Uterus (tissue), 4 donors: Measurements from ENCODE around the gene GPM6B. TPM values are rescaled to one million over a fixed set of nuclear protein-coding genes. Genes with fewer than 3 reads are reported as not detected.

Source experiments
- DNase-seq, 2 donors: peaks; one replicate each; pipeline ENCODE4 v3.0.0-alpha.2; 2019 to 2020
- H3K27ac ChIP-seq, 2 donors: fragments of 200-600 bp; sonication (generic); 1 replicate in 1 of 2; 2 replicates in 1 of 2; pipeline ENCODE4 v1.5.1; 2016 to 2018
- H3K27me3 ChIP-seq, 2 donors: fragments of 200-600 bp; sonication (generic); one replicate each; pipeline ENCODE4 v1.5.1; 2018 to 2019; ENCODE audit warnings: control low read depth in 1 of 2
- H3K36me3 ChIP-seq, 2 donors: fragments of 200-600 bp; sonication (generic); one replicate each; pipeline ENCODE4 v1.5.1; 2019; ENCODE audit warnings: control low read depth in 1 of 2
- H3K4me1 ChIP-seq, 2 donors: fragments of 200-600 bp; sonication (generic); one replicate each; pipeline ENCODE4 v1.5.1; 2018 to 2019; ENCODE audit warnings: control low read depth in 1 of 2
- H3K4me3 ChIP-seq, 2 donors: fragments of 200-600 bp; sonication (generic); 1 replicate in 1 of 2; 2 replicates in 1 of 2; pipeline ENCODE4 v1.5.1; 2018 to 2019; ENCODE audit warnings: mild to moderate bottlenecking in 1 of 2
- H3K9me3 ChIP-seq, 2 donors: fragments of 200-600 bp; sonication (generic); one replicate each; pipeline ENCODE4 v1.5.1; 2019; ENCODE audit warnings: control low read depth in 1 of 2
- POLR2A ChIP-seq, 2 donors: fragments of 450-650 bp; IDR thresholded peaks; one replicate each; pipeline ENCODE4 v1.6.1; 2016; ENCODE audit warnings: antibody characterized with exemption in 2 of 2, mild to moderate bottlenecking in 1 of 2, moderate library complexity in 1 of 2
- intact Hi-C: fragments of 100-400 bp; cut with DNase I; formaldehyde crosslinking; loops from one replicate; pipeline ENCODE4 v1.15.1; 2023; ENCODE audit warnings: low total_unique reads
- total RNA-seq, 4 donors: library from RNA; depleted of rRNA in 3 of 4; stranded (reverse); fragments of >200 nt in 3 of 4; gene quantifications; one replicate each; pipeline versions ENCODE4 v1.1.0 to v1.2.4, GENCODE V29; 2014 to 2023
- TF ChIP-seq, protein P1 (sequence below), 4 experiments: fragments of 200-600 bp in 2 of 4; fragments of 450-650 bp in 2 of 4; sonication (generic) in 2 of 4; IDR thresholded peaks; one replicate each; pipeline ENCODE4 v1.5.1; 2016 to 2019; ENCODE audit warnings: antibody characterized with exemption in 4 of 4, mild to moderate bottlenecking in 2 of 4, moderate library complexity in 1 of 4
- donor health status: DM: yes; HTN: yes; CAD: no.

The GPM6B gene
- total RNA-seq, 4 donors from 2014 or later = 0.59 to 44.1 (median 4.3) TPM

DNA sequence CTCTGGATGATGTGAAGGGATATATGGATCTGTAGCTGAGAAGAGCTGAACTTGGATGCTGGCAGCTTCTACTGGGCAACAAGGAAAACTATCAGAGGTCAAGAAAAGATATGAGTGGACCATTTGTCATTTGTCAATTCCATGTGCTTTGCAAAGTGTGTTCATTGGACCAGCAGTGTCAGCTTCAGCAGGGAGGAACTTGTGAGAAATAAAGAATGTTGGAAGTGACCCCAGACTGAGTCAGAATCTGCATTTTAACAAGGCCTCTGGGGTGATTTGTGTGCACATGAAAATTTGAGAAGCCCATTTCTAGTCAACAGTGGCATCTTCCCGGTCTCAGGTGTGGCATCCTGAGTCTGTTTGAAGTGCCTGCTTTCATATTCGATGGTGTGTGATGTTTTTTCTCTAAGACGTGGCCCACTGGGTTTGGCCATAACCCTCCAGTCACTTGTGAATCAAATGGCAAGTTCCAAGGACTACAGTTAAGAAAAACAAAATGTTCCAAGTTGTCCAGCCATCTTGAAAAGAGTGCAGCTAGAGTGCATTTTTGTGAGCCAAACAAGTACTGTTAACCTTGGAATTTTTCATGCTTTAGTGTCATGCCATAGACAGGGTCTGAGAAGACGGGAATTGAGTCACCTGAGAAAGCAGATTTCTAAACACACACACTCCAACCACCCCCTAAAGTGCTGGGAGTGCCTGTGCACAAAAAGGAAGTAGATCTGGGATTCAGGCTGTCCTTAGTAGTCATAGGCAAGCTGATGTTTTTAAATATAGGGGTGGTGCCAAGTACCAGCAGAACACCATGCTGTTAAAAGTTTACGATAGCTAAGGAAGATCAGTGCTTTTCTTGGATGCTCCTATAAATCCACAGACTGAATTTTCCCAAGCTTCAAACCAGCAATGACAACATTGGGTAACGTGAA is 26.4 kb downstream of the GPM6B start:
- Histone ChIP-seq H3K27ac (peak overlapping the region in 1 of 2 donors; percentile 18), H3K27me3 (no peaks in the 10 kb centered on the region), H3K4me1 (no peaks in the 10 kb centered on the region), H3K9me3 (no peaks in the 10 kb centered on the region), H3K36me3 (no peaks in the 10 kb centered on the region), H3K4me3 (no peak overlapping the region)
- DNase-seq = no peak
- intact Hi-C loops = no loop called here
- no peak for TF ChIP-seq POLR2A (IDR thresholded peaks at IDR 0.05)
- TF ChIP-seq, protein P1, sequence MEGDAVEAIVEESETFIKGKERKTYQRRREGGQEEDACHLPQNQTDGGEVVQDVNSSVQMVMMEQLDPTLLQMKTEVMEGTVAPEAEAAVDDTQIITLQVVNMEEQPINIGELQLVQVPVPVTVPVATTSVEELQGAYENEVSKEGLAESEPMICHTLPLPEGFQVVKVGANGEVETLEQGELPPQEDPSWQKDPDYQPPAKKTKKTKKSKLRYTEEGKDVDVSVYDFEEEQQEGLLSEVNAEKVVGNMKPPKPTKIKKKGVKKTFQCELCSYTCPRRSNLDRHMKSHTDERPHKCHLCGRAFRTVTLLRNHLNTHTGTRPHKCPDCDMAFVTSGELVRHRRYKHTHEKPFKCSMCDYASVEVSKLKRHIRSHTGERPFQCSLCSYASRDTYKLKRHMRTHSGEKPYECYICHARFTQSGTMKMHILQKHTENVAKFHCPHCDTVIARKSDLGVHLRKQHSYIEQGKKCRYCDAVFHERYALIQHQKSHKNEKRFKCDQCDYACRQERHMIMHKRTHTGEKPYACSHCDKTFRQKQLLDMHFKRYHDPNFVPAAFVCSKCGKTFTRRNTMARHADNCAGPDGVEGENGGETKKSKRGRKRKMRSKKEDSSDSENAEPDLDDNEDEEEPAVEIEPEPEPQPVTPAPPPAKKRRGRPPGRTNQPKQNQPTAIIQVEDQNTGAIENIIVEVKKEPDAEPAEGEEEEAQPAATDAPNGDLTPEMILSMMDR (IDR thresholded peaks at IDR 0.05) = no peak

DNA sequence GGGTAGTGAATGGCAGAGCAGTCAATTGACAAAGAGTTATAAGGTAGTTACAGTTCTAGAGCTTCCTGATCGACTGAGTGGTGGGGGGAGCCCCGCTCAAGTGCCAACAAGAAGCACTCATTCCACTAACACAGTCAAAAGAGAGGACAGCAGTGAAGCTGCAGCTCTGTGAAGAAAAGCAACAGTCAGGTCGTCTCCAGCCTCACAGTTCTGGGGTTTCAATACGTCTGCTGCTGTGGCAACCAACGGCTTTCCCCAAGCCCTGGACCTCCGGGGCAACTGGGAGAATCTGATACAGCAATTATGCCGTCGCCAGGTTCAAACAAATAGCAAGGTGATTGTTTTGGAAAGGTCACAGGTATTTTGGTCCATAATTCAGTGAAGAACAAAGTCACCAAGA is 30.8 kb downstream of the GPM6B start:
- H3K4me1 ChIP-seq = no peaks in the 10 kb centered on the region
- no peak overlapping the region for H3K27ac ChIP-seq
- H3K27me3 ChIP-seq = no peaks in the 10 kb centered on the region
- TF ChIP-seq POLR2A (IDR thresholded peaks at IDR 0.05) = no peak
- TF ChIP-seq, protein P1 (IDR thresholded peaks at IDR 0.05) = no peak
- H3K9me3 ChIP-seq = no peaks in the 10 kb centered on the region
- H3K4me3 ChIP-seq = no peak overlapping the region
- no peaks in the 10 kb centered on the region for H3K36me3 ChIP-seq
- intact Hi-C loops = no loop called here
- DNase-seq = no peak

DNA sequence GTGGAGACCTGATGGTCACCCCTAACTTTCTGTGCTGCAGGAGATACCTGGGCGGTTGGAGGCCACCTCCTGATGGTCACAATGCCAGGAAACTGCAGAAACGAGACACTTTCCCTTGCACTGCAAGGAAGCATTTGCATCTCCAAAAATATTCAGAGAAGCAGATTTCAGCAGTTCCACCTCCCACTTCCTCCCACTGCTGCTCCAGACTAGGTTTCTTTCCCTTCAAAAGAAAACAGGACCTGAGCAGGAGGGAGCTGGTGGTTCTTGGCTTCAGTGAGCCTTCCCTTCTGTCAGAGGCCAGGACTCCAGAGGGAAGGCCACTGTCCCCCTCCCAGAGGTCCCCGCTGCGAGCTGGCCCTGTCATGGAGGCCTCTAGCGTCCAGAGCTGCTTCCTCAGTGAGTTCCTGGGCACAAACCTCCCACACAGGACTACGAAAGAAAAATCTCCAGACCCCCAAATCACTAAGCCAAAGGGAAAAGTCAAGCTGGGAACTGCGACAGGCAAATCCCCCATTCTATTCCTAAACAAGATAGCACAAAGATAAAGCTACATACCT is 35.9 kb downstream of the GPM6B start:
- no peaks in the 10 kb centered on the region for H3K36me3 ChIP-seq
- H3K9me3 ChIP-seq = no peaks in the 10 kb centered on the region
- no peak for DNase-seq
- intact Hi-C loops = no loop called here
- H3K4me1 ChIP-seq = no peaks in the 10 kb centered on the region
- no peak overlapping the region for H3K4me3 ChIP-seq
- no peak for TF ChIP-seq POLR2A (IDR thresholded peaks at IDR 0.05)
- TF ChIP-seq, protein P1 (IDR thresholded peaks at IDR 0.05) = no peak
- no peaks in the 10 kb centered on the region for H3K27me3 ChIP-seq
- no peak overlapping the region for H3K27ac ChIP-seq

DNA sequence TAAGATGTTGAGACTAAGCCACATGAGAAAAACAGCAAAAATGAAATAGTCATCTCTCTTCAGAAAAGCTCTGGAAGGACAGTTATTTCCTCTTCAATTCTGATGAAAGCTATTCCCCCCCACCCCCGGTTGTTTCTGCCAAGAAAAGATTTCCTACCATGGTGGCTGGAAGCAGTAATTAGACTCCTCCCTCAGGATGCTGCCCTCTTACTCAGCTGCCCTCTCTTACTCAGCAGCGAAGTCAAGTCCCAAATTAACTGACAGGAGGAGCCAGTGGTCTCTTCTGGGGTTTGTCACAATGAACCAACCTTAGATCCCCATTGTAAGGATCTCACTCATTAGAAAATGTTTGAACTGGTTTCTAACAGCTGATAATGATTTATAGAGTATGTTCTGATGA is 38.0 kb downstream of the GPM6B start:
- no peaks in the 10 kb centered on the region for H3K36me3 ChIP-seq
- H3K9me3 ChIP-seq = no peaks in the 10 kb centered on the region
- H3K27ac ChIP-seq = no peak overlapping the region
- TF ChIP-seq POLR2A (IDR thresholded peaks at IDR 0.05) = no peak
- TF ChIP-seq, protein P1 (IDR thresholded peaks at IDR 0.05) = no peak
- no peak for DNase-seq
- no peaks in the 10 kb centered on the region for H3K4me1 ChIP-seq
- no peaks in the 10 kb centered on the region for H3K27me3 ChIP-seq
- intact Hi-C loops = no loop called here
- no peak overlapping the region for H3K4me3 ChIP-seq

DNA sequence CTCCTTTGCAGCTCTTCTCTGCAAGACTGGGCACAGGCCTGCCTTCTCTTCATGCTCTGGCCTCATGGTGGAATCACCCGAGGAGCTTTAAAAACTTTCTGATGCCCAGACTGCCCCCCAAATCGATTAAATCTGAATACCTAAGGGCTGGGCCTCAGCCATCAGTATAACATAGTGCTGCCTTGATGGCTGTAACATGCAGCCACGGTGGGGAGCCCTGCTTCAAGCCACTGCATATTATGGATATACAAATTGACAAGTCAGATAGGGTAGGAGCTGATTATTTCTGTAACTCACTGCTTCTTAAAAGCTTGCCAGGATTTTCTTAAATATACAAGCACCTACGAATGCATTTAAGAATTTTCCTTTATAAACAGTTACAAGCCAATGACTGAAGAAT is 40.5 kb downstream of the GPM6B start:
- H3K27me3 ChIP-seq = no peaks in the 10 kb centered on the region
- TF ChIP-seq, protein P1 (IDR thresholded peaks at IDR 0.05) = no peak
- TF ChIP-seq POLR2A (IDR thresholded peaks at IDR 0.05) = no peak
- no peaks in the 10 kb centered on the region for H3K36me3 ChIP-seq
- intact Hi-C loops = no loop called here
- DNase-seq = no peak
- H3K4me3 ChIP-seq = no peak overlapping the region
- H3K4me1 ChIP-seq = no peaks in the 10 kb centered on the region
- H3K27ac ChIP-seq = no peak overlapping the region
- no peaks in the 10 kb centered on the region for H3K9me3 ChIP-seq
